Calu3 (cell line): ENCODE results near the gene PTPN13. TPM values are rescaled to one million over a fixed set of nuclear protein-coding genes. Genes with fewer than 3 reads are reported as not detected.

Source experiments
- BruUV-seq: library from RNA; stranded (reverse); fragments of 400-500 nt; replicated peaks from 2 replicates; lab custom pipeline; 2021; lab: Mats Ljungman, UMichigan
- CTCF ChIA-PET: fragments of 300-600 bp; sonication (Branson Sonifier 250); formaldehyde crosslinking; loops from one replicate; lab custom pipeline; 2022; ENCODE audit warnings: antibody characterized with exemption; lab: Charles Lee
- DNase-seq: peaks from one replicate; pipeline ENCODE4 v3.0.0; 2022
- H3K27ac Mint-ChIP-seq: one replicate; pipeline ENCODE4 v1.8.0; 2022; ENCODE audit warnings: mixed read lengths; ENCODE audit not compliant: unreplicated experiment
- H3K27me3 Mint-ChIP-seq: one replicate; pipeline ENCODE4 v1.8.0; 2022; ENCODE audit warnings: mixed read lengths; ENCODE audit not compliant: unreplicated experiment
- H3K36me3 Mint-ChIP-seq: one replicate; pipeline ENCODE4 v1.8.0; 2022; ENCODE audit warnings: mild to moderate bottlenecking, moderate library complexity, mixed read lengths; ENCODE audit not compliant: insufficient read depth, unreplicated experiment
- H3K4me1 Mint-ChIP-seq: one replicate; pipeline ENCODE4 v1.8.0; 2022; ENCODE audit warnings: mild to moderate bottlenecking, low read depth, mixed read lengths; ENCODE audit not compliant: unreplicated experiment
- H3K4me3 Mint-ChIP-seq: one replicate; pipeline ENCODE4 v1.8.0; 2022; ENCODE audit warnings: mild to moderate bottlenecking, low read depth, moderate library complexity, mixed read lengths; ENCODE audit not compliant: unreplicated experiment
- H3K9me3 Mint-ChIP-seq: one replicate; pipeline ENCODE4 v1.8.0; 2022; ENCODE audit warnings: low read depth, mixed read lengths; ENCODE audit not compliant: unreplicated experiment
- CTCF ChIP-seq: fragments of 200-600 bp; IDR thresholded peaks from one replicate; pipeline ENCODE4 v1.8.0; 2022; ENCODE audit warnings: antibody characterized with exemption; ENCODE audit not compliant: unreplicated experiment
- intact Hi-C: fragments of 100-400 bp; cut with micrococcal nuclease; formaldehyde crosslinking; loops from one replicate; pipeline ENCODE4 v1.10.0; 2022; ENCODE audit not compliant: unreplicated experiment
- total RNA-seq: library from RNA; stranded (reverse); gene quantifications from 2 replicates; pipeline ENCODE4 v1.2.3, GENCODE V29; 2022

Gene PTPN13
- total RNA-seq, 1 experiment from 2014 or later = 23.3 TPM

- intact Hi-C loops = no loop called here
- no peak for DNase-seq
- Mint-ChIP-seq H3K27me3 (no peaks in the 10 kb centered on the region), H3K9me3 (no peaks in the 10 kb centered on the region), H3K27ac (no peak overlapping the region), H3K4me3 (no peak overlapping the region), H3K4me1 (no peaks in the 10 kb centered on the region), H3K36me3 (no peaks in the 10 kb centered on the region)
- no peak for TF ChIP-seq CTCF
- no TSS peak for BruUV-seq
- CTCF ChIA-PET = no interaction called here
Observed at GRCh38 chr4:86778175-86778574, 184.1 kb downstream of the PTPN13 start.

- Mint-ChIP-seq H3K9me3 (peaks cover 9% of the 10 kb centered on the region), H3K27me3 (no peaks in the 10 kb centered on the region), H3K4me1 (no peaks in the 10 kb centered on the region), H3K27ac (no peak overlapping the region), H3K4me3 (no peak overlapping the region), H3K36me3 (peaks cover 12% of the 10 kb centered on the region)
- TF ChIP-seq CTCF = no peak
- CTCF ChIA-PET = no interaction called here
- BruUV-seq = no TSS peak
- DNase-seq = no peak
- intact Hi-C loops = loop anchor here (10.0 kb wide), 1 partner anchor 294 kb away; no protein-coding TSS in a partner anchor
Observed at GRCh38 chr4:86788826-86789225, 194.7 kb downstream of the PTPN13 start.

- no peaks in the 10 kb centered on the region for H3K27me3 Mint-ChIP-seq
- BruUV-seq = no TSS peak
- no peak overlapping the region for H3K27ac Mint-ChIP-seq
- no peak overlapping the region for H3K4me3 Mint-ChIP-seq
- H3K9me3 Mint-ChIP-seq = peaks cover 9% of the 10 kb centered on the region
- H3K36me3 Mint-ChIP-seq = peaks cover 12% of the 10 kb centered on the region
- intact Hi-C loops = no loop called here
- no peaks in the 10 kb centered on the region for H3K4me1 Mint-ChIP-seq
- DNase-seq = no peak
- CTCF ChIA-PET = no interaction called here
- no peak for TF ChIP-seq CTCF
Observed at GRCh38 chr4:86791126-86791525, 197.0 kb downstream of the PTPN13 start.

GRCh38 chr4:86809809-86810208, 215.7 kb downstream of the PTPN13 start:
- H3K9me3 Mint-ChIP-seq = no peaks in the 10 kb centered on the region
- intact Hi-C loops = no loop called here
- H3K27me3 Mint-ChIP-seq = no peaks in the 10 kb centered on the region
- no peaks in the 10 kb centered on the region for H3K36me3 Mint-ChIP-seq
- no peak for DNase-seq
- H3K4me1 Mint-ChIP-seq = no peaks in the 10 kb centered on the region
- H3K27ac Mint-ChIP-seq = no peak overlapping the region
- CTCF ChIA-PET = no interaction called here
- no TSS peak for BruUV-seq
- no peak overlapping the region for H3K4me3 Mint-ChIP-seq
- no peak for TF ChIP-seq CTCF
